Measurements from ENCODE around the gene PSMB5.
"Not testable (repeated sequence)": the region's sequence is repeated elsewhere in the genome, so short reads cannot be mapped to it uniquely, and the experiment has no call there.

The PSMB5 gene

DNA sequence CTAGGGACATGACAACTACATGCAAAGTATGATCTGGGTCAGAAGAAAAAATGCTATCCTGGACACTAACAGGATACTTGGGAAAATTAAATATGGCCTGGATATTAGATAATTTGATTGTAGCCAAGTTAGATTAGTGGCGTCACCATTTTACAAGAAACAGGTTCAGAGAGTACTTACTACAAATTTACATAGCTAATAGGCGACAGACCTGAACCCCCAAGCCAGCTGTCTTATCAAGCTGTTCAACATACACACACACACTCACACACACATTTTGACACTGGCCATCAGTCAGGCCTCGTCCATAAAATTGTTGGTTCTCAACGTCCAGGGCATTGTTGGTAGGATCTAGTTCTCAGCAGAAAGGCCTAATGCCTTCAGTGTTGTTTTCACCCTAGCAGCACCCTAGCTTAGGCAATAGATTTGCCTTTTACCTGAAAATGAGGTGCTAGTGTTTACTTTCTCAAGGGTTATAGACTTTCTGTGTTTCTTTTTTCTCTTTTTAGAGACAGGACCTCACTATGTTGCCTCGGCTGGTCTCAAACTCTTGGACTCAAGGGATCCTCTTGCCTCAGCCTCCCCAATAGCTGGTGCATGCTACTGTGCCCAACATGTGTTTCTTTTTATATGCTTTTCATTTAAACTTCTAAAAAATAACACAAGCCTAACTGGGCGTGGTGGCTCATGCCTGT, 21.5 kb downstream of the PSMB5 start:
- DNase-seq = no peak

DNA sequence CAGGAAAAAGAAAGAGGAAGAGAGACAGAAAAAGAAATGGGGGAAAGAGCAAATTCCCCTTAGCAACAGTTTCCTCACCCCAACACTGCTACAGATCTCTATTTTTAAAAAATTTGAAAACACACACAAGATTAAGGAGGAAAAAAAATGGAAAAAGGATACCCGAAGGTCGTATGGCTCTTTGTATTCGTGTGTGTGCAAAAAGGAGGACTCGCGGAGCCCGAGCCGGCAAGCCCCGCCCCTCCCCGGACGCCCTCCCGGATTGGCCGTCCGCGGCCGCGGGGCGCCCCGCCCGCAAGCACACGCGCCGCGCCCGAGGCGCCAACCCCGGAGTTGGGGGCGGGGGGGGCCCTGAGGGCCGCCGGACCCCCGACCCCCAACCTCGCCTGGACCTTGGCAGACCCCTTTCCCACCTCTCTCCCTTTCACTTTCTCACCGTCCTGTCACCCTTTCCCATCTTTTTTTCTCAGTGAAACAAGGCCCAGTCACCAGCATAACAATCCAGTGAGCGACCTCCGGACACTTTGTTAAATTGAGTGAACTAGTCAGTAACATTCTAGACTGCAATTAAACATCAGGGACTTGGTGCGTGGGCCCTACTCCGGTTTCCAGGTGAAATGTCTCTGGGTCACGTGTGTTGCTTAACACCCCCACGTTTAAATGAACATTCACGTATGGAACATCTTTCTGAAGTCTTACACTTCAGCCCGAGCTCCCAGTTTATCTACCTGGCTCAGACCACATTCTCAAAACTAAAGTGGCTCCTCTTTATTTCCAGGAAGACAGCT, 24.6 kb downstream of the PSMB5 start, which contains the start of gene C14orf93:
C14orf93 (minus strand) TSS at position 205 of the 788 bp plus-strand sequence. CDS start 11,120 bp downstream, outside the sequence.
- DNase-seq = peak; percentile 64

DNA sequence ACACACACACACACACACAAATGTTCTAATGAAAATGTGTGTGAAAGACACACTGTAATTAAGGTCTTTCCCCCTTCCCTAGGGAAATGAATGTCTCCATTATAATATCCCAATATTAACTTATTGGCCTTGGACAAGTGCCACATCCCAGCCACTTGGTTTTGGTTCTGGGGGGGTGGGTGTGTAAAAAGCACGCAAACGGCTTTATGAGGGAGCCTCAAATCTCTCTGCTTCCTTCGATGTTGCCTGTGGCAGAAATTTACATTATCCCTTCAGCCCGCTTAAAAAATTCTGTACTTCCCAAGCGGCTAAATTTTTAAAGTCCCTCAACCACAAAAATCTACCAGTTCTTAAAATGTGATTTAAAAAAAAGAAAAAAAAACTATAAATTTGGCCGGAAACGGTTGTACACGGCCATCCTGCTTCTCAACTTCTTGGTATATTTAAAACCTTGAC, 25.2 kb downstream of the PSMB5 start:
- DNase-seq = no peak

DNA sequence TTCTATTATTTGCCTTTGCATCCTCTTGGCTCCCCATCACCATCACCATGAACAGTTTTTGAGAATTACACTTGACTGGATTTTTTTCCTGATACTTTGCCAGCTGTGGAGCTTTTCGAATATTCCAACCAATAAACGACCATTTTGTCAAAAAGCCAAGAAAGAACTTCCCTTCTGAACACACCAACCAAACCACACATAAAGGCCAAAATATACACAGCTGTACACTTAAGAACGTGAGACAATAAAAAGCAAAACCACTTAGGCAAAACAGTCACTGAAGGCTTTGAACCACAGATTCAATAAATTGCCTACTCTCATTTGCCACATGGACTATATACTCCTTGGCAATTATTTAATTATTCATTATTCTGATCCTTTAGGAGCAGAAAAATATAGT, 25.9 kb downstream of the PSMB5 start:
- no peak for DNase-seq

DNA sequence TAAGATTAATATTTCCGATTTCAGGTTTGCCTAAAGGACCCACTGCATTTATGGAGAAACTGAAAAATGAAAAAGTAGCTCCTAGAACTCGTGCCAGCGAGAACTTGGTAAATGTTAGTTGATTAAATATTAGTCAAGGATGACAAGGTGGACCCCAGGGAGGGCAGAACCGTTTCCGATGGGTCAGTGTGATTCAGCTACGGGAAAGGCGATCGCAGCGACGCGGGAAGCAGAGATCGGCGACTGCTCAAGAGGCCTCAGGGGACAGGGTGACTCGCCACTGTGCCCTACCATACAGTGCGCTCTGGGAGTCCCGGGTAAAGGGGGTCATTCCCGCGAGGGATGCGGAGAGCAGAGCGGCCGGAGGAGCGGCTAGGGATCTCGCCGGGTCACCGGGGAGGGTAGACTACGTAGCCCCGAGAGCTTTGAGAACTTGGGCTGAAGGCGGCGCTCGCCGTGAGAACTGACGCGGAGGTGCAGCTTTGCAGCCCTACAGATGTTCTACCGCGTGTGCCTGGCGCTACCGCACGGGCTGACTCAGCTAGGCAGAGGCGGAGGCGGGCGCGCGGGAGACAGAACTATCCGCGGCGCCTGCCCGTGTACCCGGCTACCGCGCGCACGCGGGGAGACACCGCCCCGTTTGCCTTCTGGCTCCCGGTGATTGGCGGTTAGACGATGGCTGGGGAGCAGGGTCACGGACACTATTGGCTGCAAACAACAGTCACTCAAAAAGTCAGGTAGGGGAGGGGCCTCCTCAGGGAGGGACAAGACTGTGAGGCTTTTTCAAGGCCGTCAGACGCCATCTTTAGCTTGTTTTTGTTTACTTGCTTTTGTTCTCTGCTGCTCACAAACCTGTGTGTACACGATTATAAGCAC, 27.9 kb downstream of the PSMB5 start:
- peak; percentile 97 for DNase-seq

DNA sequence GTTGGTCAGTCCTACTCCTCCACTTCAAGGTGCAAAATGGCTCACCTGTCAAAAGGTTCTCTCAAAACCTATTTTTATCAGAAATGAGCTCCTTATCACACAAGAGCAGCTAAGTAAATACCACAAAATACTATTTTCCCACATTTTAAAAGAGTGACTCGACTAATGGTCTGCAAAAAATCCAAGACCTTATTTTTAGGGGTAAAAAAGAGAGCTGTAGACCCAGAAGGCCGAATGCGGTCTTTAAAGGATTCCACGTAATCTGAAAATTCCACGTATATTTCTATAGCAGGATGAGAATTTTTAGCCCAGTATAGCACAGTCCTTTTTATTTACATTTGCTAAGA, 28.5 kb downstream of the PSMB5 start:
- no peak for DNase-seq

DNA sequence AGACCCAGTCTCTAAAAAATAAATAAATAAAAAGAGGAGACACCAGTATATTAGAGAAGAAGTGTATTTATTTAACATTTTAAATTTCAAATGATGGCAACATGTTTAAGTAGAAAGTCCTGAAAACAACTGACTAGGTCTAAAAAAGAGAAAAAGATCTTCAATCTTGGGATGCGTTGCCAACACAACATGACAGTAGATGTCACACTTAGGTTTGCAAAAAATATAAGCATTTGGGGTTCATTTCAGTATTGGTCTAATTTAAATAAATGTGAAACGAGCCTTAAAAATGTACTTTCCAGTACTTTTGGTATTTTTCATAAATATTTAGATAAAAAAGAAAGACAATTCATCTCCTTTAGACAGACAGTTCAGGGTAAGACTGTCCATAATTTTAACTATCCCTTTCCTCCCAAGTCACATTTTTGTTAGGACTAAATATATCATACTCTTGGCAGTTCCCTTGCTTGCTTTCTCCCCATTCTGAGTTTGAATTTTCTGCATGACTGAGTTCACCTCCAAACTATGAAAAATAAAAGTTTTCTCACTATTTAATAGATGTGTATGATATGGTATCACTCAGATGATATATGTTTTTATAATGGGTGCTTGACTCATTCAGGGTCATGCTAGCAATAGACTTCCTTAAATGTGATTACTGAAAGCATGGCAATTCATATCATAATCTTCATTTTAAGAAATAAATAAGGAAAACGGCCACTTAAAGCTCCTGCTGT, 29.1 kb downstream of the PSMB5 start:
- DNase-seq = peak; percentile 26

DNA sequence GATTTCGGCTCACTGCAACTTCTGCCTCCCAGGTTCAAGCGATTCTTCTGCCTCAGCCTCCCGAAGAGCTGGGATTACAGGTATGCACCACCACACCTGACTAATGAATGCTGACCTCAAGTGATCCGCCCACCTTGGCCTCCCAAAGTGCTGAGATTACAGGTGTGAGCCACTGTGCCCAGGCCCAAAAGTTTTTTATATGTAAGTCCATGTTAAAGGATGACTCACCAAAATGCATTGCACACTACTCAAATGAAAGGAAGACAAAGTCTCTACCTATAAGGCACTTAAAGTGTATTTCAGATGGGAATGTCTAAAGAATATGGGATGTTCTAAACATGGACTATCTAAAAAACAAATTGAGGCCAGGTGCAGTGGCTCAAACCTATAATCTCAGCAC, 30.4 kb downstream of the PSMB5 start:
- not testable (repeated sequence) for DNase-seq

DNA sequence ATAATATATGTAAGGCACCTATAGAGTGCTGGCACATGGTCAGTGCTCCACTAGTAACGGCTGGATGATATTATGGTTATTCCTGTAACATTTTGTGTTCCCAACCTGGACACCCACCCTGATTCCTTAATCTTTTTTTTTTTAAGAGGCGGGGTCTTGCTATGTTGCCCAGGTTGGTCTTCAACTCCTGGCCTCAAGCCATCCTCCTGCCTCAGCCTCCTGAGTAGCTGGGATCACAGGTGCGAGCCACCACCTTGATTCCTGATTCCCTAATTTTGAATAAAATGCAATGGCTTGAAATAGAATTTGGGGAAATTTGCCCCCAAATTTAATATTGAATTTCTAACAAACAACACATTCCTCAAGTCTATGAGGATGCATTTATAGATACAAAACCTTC, 32.1 kb downstream of the PSMB5 start:
- no peak for DNase-seq

DNA sequence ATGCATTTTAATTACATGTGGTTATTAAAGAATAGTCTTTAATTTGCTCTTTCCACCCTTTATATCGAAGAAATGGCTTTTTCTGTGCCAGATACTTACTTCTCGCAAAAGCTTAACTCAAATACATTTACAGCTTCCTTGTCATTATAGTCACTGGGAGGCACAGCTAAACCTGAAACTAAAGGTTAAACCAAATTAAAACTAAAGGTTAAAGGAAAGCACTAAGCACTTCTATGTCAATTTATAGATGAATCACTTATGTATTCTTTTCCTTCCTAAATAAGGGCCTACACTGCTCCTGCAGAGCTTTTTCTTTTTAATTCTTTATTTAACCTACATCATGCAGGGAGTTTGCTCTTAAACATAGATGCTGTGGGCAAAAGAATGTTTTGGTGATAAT, 33.8 kb downstream of the PSMB5 start:
- DNase-seq = no peak

DNA sequence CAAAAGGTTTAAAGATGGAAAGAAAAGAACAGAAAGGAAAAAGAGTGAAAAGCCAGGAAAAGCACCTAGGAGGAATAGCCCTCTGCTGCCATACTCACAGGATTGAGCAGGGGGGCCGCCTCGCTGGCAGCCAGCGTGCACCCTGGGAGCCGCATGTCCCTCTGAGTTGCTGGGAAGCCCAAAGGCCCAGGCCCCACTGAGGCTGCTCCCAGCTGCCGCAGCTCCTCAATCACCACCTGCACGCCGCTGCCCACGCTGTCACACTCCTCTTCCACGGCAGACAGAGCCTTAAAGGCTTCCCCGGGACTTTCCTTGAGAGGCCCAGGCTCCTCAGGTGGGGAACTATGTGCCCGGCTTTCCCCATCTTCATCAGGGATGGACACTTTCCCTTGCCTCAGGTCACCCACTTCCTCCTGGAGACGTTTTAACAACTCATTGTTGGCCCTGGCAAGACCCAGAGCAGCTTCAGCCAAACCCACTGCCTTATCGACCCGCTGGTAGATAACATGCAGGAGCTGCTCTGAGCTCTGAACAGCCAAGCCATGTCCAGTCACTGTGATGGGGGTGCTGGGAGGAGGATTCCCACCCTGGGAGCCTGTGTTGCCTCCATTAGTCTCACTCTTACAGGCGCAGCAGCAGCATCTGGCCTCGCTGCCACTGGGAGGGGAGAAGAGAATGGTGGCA, 36.2 kb downstream of the PSMB5 start:
- no peak for DNase-seq

DNA sequence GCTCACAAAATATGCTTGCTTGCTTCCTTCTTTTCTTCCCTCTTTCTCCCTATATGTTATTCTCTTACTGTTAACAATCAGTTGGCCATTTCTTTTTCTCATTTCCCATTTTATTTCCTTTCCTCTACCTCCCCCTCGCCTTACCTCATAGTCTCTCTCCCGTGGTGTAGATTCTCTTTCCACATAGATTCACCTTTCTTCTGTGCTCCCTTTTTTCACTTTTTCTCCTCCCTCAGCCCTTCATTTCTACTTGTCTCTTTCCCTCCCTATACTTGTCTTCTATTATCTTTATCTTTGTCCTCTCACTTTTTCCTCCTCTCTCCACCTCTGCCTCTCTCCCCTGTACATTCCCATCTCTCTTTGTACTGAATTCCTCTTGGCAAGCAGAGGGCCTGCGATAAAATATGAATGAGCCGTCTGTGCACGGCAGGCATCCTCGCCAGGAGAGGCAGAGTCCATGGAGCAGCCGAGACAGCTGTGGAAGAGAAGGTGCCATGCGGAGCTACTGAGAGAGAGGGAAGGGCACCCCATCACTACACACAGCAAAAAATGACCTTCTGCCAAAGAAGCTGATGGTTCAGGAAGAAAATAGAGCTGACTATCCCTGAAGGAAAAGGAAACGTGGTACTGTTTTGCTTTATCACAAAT, 36.9 kb downstream of the PSMB5 start:
- DNase-seq = no peak

DNA sequence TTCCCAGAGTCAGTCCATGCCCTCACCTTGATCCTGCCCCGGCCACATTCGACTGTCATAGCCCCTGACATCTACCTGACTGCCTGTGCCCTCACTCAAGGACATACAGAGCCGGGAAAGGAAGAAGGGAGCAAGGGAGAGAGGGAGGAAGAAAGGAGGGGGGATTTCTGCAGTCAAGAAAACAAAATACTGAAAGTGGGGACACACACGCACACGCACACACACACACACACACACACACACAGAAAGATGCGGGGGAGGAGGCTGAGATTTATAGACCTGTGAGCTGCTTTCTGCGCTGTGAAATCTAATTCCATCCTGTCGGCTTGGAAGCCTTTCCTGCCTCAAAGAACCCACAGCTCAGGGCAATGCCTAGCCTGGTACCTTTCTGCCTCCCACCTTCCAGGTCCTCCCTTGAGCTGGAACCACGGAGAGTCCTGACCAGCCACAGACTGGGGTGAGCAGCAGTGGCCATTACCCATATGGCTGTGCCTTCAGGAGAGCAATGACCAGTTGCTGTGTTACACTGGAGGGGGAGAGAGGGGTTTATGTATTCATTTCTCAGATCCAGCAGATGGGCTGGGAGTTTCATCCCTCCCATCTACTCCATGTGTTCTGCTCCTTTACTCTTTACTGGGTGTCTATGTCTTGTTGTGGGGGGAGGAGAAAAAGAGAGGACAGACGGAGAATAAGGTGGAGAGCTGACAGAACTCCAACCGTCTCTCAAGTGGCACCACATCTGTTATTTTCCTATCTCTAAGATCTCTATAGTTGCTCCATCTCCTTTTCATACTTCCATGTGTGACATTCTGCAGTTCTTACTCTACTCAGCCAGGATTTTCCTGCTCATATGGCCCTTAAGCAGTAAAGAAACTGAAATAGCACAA, 37.7 kb downstream of the PSMB5 start:
- DNase-seq = no peak

DNA sequence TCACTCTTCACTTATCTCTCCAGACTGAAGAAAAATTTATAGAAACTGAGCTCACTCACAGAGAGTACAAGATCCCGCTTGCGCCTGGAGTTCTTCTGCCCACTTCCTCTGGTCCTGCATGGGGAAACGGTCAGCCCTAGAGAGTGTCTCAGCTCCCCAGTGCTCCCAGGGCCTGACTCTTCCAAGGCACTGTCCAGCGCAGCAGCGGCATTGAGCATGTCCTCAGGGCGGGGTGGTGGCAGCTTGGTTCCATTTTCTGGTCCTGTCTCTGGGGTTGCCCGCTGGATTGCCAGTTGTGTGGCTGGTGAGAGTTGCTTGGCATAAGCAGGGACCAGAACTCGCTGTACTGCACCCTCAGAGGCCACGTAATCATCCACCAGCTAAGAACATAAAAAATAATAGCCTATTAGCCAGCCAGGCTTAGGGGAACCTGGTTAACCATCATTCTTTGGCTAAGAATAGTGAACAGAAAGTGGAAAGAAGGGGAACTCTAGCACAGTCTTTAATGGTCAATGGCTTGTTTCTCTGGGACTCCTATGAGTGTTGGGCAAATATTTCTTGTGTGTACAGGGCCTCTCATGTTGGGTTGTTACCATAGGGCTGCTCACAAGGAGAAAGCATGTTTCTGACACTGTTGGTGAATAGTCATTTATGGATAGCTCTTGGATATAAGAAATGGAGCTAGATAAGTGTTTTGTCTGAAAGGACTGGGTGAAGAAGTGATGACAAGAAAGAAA, 38.6 kb downstream of the PSMB5 start:
- DNase-seq = no peak

DNA sequence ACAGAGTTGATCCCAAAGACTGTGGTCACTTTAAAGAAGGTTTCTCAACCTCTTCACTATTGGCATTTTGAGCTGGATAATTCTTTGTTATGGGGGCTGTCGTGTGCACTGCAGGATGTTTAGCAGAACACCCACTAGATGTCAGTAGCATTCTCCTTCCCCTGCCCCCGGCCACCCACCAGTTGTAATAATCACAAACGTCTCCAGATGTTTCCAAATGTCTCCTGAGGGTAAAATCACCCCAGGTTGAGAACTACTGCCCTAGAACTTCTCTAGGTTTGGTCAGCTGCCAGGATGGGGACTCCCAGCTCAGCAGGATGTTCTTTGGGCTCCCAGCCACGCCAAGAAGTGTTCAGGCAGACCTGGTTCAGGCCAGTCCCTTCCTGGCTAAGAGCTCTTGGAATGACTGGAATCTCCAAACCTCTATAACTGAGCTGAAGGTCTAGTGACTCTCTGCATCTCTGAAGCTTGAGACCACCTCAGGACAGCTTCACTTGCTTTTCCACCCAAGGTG, 39.9 kb downstream of the PSMB5 start:
- peak; percentile 59 for DNase-seq

DNA sequence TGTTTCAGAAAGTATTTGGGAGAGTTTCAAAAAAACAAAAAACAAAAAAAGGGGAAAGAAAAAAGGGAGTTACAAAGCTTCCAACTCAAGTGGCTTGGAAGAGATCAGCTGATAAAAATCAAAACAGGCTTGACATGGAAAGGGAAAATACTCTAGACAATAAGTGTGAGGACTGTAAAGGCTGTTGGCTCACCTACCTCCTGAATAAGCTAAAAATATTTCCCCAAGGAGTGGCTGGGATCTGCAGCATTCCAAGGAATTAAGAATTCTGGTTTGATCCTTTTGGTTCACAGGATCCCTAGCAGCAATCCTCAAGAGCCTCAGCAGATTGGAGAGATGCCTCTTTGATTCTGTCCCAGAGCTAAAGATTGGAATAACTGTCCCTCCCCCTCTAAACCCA, 41.2 kb downstream of the PSMB5 start:
- DNase-seq = no peak

DNA sequence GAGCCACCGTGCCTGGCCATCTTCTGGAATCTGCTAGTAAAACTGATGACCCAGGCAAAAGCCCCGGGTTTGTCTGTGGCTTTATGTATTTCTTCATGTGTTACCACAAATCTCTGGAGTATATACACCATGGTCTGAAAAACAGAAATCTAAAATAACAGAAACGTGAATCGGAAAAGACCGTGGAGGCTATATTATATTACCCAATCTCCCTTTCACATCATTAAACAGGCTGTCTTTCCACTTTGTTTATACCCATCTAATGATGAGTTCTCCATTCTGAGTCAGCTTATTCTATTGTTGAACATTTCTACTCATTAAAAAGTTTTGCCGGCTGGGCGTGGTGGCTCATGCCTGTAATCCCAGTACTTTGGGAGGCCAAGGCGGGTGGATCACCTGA, 42.8 kb downstream of the PSMB5 start:
- no peak for DNase-seq

DNA sequence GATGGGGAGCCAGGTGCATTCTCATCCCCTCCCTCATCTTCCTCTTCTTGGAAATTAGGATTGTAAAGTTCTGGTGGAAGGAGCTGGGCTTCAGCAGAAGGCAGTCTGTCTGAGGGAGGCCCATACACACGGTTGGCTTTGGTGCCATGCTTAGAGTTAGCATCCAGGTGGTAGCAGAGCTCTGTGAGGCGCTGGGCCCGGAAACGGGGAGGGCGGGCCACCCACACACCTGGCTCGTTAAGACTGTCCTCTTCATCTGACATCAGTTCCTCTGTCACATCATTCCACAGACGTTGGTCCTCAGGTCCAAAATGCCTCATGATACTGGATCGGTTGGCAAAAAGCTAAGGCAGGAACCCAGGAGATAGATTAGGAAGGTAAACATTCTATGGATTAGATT, 47.4 kb downstream of the PSMB5 start:
- no peak for DNase-seq

DNA sequence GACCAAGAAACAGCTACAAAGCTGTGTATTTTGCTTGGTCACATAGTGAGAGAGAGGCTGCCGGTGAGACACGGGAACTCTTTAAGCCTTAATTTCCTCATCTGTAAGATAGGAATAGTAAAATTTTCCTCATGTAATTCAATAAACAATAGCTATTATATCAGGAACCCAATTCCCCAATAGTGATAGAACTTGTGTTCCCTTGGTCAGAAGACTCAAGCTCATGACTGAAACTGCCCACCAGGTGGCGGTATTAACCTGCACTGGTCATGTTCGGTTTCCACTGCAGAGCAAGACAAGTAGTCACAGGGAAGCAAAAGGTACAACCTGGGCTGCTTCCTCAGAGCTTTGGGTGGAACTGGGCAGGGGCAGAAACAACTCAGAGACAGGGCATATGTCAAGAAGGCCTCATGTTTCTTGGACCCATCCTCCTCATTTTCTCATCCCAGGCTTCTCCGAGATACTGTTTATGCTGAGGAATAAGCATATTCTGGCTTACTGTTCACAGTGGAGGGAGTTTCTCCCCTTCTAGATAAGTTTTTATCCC, 48.1 kb downstream of the PSMB5 start:
- peak; percentile 73 for DNase-seq
